Measurements from ENCODE around the gene DOCK4.
"Not testable (repeated sequence)": the region's sequence is repeated elsewhere in the genome, so short reads cannot be mapped to it uniquely, and the experiment has no call there.

Gene DOCK4

DNA sequence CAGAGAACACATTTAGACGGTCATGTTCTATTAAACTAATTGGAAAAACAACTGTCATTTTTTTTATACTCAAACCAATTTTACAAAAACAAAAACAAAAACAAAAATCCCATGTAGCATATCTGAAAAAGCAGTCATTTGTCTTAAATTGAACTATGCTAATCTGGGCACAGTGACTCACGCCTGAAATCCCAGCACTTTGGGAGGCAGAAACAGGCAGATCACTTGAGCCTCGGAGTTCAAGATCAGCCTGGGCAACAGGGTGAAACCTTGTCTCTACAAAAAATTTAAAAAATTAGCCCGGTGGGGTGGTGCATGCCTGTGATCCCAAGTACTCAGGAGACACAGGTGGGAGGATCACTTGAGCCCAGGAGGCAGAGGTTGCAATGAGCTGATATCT is 253.4 kb downstream of the DOCK4 start:
- intact Hi-C loops (cut with micrococcal nuclease), result no loop called here

DNA sequence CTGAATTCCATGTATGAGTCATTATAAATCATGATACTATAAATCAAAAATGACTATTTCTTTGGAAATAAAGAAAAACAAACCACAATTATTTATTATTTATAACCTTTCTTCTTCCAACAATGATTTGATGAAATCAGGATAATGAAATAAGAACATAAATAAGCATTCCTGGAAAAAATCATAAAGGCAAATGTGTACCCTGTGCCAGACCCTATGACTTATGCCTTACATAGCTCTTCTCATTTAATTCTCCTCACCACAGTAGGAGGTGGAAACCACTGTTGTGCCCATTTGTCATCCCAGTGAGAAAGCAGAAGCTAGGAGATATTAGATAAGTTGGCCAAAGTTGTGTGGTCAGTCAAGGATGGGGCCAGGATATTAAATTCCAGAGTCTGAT is 255.1 kb downstream of the DOCK4 start:
- Mint-ChIP-seq H3K9me3 (no peaks in the 10 kb centered on the region), H3K4me3 (no peak overlapping the region), H3K27me3 (no peaks in the 10 kb centered on the region), H3K4me1 (ENCODE audit: low read depth) (peaks cover 12% of the 10 kb centered on the region), H3K27ac (no peak overlapping the region), H3K36me3 (ENCODE audit: low read depth) (peaks cover 12% of the 10 kb centered on the region)
- intact Hi-C loops (cut with micrococcal nuclease), result no loop called here

More for the DNA sequence above, 253.4 kb downstream of the DOCK4 start:
- Mint-ChIP-seq H3K4me1 (ENCODE audit: low read depth) (peaks cover 12% of the 10 kb centered on the region), H3K9me3 (no peaks in the 10 kb centered on the region), H3K4me3 (no peak overlapping the region), H3K27me3 (no peaks in the 10 kb centered on the region), H3K36me3 (ENCODE audit: low read depth) (peaks cover 12% of the 10 kb centered on the region), H3K27ac (no peak overlapping the region)

DNA sequence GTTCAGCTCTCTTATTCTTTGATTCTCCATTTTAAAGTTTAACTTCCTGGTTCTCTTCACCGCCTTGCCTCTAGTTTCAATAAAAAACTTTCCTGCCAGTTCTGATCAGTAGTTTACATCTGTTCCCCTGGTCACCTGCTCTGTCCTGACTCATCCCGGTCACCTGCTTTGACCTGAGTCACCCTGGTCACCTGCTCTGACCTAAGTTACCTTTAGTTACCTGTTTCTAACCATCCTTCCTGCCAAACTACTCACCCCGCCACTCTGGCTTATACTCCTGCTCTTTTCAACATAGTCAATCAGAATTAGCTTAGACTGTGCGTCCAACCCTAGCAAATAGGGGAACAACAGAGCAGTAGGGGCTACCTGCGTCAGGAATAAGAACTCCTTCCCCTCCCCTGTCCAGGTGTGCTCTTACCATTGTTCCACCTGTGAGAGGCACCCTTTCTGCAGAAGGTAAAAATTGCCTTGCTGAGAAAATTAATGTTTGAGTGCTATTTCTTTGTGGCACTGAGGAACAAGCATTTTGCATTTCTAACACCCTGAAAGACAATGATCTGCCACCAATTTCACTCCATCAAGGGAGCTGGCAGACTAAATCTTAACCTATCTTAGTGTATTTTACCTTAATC is 263.6 kb downstream of the DOCK4 start:
- intact Hi-C loops (cut with micrococcal nuclease), result no loop called here
- no peaks in the 10 kb centered on the region for H3K27me3 Mint-ChIP-seq
- H3K36me3 Mint-ChIP-seq (ENCODE audit: low read depth), result peaks cover 62% of the 10 kb centered on the region
- H3K27ac Mint-ChIP-seq, result no peak overlapping the region
- no peaks in the 10 kb centered on the region for H3K4me1 Mint-ChIP-seq (ENCODE audit: low read depth)
- peaks cover 22% of the 10 kb centered on the region for H3K9me3 Mint-ChIP-seq
- H3K4me3 Mint-ChIP-seq, result no peak overlapping the region

DNA sequence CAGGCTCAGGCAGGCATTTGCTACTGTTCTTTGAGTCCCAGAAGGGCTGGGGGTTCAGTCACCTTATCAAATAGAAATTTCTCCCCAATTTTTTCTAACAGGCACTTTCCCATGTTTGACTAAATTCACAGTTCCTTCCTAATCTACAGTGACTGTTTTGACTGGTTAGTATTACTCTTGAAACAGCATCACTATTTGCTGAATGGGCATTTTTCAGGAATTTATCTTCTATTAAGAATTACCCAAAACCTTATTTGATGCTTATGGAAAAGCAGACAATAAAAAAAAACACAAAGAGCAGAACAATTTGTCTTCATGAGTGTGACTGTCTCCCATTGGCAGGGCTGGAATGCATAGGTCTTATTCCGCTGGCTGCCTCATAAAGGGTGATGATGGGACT is 269.0 kb downstream of the DOCK4 start:
- peaks cover 12% of the 10 kb centered on the region for H3K9me3 Mint-ChIP-seq
- no peak overlapping the region for H3K27ac Mint-ChIP-seq
- no peaks in the 10 kb centered on the region for H3K27me3 Mint-ChIP-seq
- peaks cover 70% of the 10 kb centered on the region for H3K36me3 Mint-ChIP-seq (ENCODE audit: low read depth)
- H3K4me1 Mint-ChIP-seq (ENCODE audit: low read depth), result no peaks in the 10 kb centered on the region
- H3K4me3 Mint-ChIP-seq, result no peak overlapping the region
- intact Hi-C loops (cut with micrococcal nuclease), result no loop called here

DNA sequence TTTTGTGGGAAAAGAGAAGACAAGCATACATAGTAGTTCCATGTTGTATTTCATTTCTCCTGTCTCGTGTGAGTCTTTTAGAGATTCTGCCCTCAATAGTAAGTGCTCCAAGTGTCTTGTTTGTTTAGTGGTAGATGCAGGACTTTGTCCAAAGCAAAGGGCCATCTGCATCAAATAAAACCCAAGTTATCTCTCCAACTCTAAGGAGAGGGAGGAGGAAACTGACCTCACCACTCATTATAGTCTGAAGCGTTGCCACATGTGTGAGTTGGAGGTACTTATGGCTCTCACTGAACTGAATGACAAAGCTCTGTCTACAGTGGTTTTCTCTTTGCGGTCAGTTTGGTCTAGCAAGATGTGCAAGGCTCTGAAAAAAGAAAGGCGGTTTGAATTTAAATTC is 272.6 kb downstream of the DOCK4 start:
- H3K9me3 Mint-ChIP-seq, result no peaks in the 10 kb centered on the region
- H3K4me1 Mint-ChIP-seq (ENCODE audit: low read depth), result no peaks in the 10 kb centered on the region
- H3K4me3 Mint-ChIP-seq, result no peak overlapping the region
- H3K27me3 Mint-ChIP-seq, result no peaks in the 10 kb centered on the region
- H3K36me3 Mint-ChIP-seq (ENCODE audit: low read depth), result peaks cover 54% of the 10 kb centered on the region
- intact Hi-C loops (cut with micrococcal nuclease), result no loop called here
- H3K27ac Mint-ChIP-seq, result no peak overlapping the region

DNA sequence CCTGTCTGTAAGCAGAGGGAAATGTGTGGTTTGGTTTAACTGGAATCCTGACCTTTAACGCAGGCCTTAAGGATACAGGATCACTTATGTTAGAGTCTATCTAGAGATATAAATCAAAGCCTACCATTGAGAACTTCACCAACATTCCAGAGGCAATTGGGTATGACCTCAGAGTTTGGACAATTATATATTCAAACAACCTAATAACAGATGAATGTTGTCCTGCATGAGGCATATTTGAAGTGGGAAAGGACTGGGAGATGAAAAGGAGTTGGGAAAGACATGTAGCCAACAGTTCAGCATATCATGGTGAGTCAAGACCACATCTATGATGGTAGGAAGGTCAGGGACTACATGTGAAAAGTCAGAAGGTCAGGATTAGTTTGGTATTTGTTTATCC is 274.2 kb downstream of the DOCK4 start:
- no peak overlapping the region for H3K4me3 Mint-ChIP-seq
- H3K4me1 Mint-ChIP-seq (ENCODE audit: low read depth), result no peaks in the 10 kb centered on the region
- intact Hi-C loops (cut with micrococcal nuclease), result no loop called here
- peaks cover 41% of the 10 kb centered on the region for H3K36me3 Mint-ChIP-seq (ENCODE audit: low read depth)
- H3K27ac Mint-ChIP-seq, result no peak overlapping the region
- H3K9me3 Mint-ChIP-seq, result no peaks in the 10 kb centered on the region
- H3K27me3 Mint-ChIP-seq, result no peaks in the 10 kb centered on the region

DNA sequence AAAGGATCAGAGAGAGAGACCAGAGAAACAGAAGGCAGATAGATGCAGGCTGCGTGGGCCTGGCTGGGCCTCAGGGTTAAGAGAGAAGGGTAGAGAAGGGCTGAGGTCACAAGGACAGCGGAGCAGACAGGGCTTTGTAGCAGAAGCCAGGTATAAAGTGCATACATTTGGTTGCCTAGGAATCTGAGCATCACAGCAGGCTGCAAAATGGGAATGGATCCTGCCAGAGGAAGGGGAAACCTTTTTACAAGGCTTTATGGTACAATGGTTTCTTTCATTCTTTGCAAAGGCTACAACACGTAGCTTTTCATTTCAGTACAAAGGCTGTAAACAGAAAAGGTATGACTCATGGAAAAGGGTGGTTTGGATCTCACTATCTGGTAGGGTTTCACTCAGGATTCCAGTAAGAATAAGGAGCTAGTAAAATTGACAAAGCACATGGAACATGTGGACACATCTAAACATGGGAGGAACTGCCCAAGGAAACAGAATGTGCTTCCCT is 275.1 kb downstream of the DOCK4 start:
- no peaks in the 10 kb centered on the region for H3K27me3 Mint-ChIP-seq
- no peaks in the 10 kb centered on the region for H3K4me1 Mint-ChIP-seq (ENCODE audit: low read depth)
- H3K36me3 Mint-ChIP-seq (ENCODE audit: low read depth), result peaks cover 36% of the 10 kb centered on the region
- H3K9me3 Mint-ChIP-seq, result no peaks in the 10 kb centered on the region
- no peak overlapping the region for H3K27ac Mint-ChIP-seq
- intact Hi-C loops (cut with micrococcal nuclease), result no loop called here
- H3K4me3 Mint-ChIP-seq, result no peak overlapping the region

DNA sequence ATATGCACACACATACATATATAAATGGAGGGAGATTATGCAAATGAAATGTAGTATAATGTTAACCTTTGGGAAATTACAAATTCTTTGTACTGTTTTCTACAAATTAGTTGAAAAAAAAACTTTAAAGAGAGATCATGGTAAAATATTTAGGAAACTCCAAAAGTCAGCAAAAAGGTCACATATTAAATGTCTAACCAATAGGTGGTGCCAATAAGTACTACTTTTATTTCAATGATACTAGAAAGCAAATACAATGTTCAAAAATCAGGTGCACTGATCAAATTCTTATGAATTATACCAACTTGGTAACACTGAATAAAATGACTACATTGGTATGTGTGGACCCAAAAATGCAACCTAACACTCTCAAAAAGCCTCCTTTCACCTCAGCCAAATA is 276.9 kb downstream of the DOCK4 start:
- H3K36me3 Mint-ChIP-seq (ENCODE audit: low read depth), result peaks cover 30% of the 10 kb centered on the region
- intact Hi-C loops (cut with micrococcal nuclease), result no loop called here
- no peaks in the 10 kb centered on the region for H3K4me1 Mint-ChIP-seq (ENCODE audit: low read depth)
- no peak overlapping the region for H3K4me3 Mint-ChIP-seq
- H3K27ac Mint-ChIP-seq, result no peak overlapping the region
- H3K9me3 Mint-ChIP-seq, result no peaks in the 10 kb centered on the region
- H3K27me3 Mint-ChIP-seq, result no peaks in the 10 kb centered on the region

DNA sequence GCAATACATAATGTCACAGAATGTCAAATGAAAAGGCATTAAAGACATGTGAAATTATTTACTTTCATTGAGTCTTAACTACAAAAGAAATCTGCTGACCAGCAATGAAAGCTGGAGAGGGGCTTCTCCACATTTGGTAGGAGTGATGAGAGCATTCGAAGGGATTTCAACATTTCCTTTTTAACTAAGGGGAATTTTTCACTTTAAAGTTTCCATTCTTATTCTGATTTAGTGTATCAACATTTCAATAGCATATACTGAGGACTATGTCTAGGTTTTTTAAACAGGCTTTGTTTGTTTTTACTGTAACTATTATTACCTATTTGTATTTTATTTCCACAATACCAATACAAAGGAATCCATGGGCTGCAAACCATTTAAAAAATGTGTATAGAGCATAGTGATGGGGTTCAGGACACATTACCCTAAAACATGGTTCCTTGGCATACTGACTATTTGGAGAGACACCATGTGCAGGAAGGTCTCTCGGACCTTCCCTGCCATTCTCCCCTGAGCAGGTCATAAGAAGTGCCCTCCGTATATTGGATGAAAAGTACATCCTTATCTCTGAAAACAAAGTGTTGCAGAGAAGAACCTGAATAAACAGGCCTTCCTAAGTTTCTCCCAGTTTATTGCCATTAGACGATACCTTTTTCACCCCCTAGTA is 278.7 kb downstream of the DOCK4 start:
- intact Hi-C loops (cut with micrococcal nuclease), result no loop called here
- peaks cover 21% of the 10 kb centered on the region for H3K36me3 Mint-ChIP-seq (ENCODE audit: low read depth)

DNA sequence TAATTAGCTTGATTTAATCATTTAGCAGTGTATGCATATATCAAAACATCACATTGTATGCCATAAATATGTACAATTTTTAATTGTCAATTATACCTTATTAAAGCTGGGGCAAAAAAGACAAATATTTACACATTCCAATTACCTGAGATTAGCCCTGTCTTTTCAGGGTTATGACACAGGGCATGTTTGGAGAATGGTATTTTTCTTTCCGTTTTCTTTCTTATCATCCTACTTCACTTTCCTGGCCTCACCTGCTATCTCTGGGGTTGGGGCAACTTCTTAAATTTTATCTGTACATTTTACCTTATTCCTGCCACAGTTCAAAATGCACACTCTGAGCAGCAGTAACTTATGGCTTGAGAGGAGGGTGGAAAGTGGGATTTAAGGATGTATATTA is 285.9 kb downstream of the DOCK4 start:
- Mint-ChIP-seq H3K36me3 (ENCODE audit: low read depth) (peaks cover 11% of the 10 kb centered on the region), H3K4me3 (no peak overlapping the region), H3K27me3 (no peaks in the 10 kb centered on the region), H3K4me1 (ENCODE audit: low read depth) (peaks cover 5% of the 10 kb centered on the region), H3K27ac (no peak overlapping the region), H3K9me3 (no peaks in the 10 kb centered on the region)
- intact Hi-C loops (cut with micrococcal nuclease), result no loop called here

More for the DNA sequence above, 278.7 kb downstream of the DOCK4 start:
- H3K27me3 Mint-ChIP-seq, result no peaks in the 10 kb centered on the region
- H3K4me1 Mint-ChIP-seq (ENCODE audit: low read depth), result no peaks in the 10 kb centered on the region
- no peaks in the 10 kb centered on the region for H3K9me3 Mint-ChIP-seq
- no peak overlapping the region for H3K27ac Mint-ChIP-seq
- H3K4me3 Mint-ChIP-seq, result no peak overlapping the region

DNA sequence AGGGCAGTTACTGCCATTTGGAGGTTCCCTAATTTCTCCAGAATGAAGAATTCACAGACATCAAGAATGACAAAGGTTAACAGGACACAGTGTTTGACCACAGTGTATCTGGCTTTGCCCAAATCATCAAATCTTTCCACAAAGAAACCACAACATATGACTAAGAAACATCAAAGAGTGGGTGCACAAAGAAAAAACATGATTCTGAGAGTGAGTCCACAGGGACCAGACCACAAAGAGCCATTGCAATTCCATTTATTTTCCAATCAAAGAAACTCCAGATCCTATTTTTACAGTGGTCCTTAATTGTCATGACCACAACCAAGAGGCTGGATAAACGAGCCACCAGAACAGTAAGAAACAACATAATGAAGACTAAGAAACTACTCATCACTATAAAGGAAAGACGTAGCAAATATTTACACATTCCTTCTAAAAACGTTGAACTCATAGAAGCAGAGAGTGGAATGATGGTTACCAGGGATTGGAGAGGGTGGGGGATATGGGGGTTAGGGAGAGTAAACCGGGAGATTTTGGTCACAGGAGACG is 286.5 kb downstream of the DOCK4 start:
- peaks cover 5% of the 10 kb centered on the region for H3K4me1 Mint-ChIP-seq (ENCODE audit: low read depth)
- H3K4me3 Mint-ChIP-seq, result no peak overlapping the region
- H3K9me3 Mint-ChIP-seq, result no peaks in the 10 kb centered on the region
- H3K27ac Mint-ChIP-seq, result no peak overlapping the region
- peaks cover 11% of the 10 kb centered on the region for H3K36me3 Mint-ChIP-seq (ENCODE audit: low read depth)
- H3K27me3 Mint-ChIP-seq, result no peaks in the 10 kb centered on the region
- intact Hi-C loops (cut with micrococcal nuclease), result no loop called here

DNA sequence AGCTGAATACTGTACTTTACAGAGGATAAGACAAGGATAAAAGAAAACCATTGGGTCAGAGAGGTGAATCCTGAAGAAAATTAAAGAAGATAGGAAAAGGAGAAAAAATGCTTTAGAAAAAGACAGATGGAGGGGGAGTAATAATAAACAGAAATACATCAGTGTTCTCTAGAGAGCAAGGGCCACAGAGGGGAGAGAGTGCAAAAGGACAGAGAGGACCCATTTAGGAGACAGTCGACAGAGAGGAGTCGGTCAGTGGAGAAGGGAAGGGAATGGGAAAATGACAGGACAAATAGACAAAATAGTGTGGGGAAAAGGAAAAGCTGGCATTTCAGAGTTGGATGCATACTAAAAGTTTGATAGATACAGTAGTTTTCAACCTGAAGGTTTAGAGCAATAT is 287.0 kb downstream of the DOCK4 start:
- Mint-ChIP-seq H3K4me1 (ENCODE audit: low read depth) (peaks cover 11% of the 10 kb centered on the region), H3K27ac (no peak overlapping the region), H3K36me3 (ENCODE audit: low read depth) (peaks cover 17% of the 10 kb centered on the region), H3K27me3 (no peaks in the 10 kb centered on the region), H3K4me3 (no peak overlapping the region), H3K9me3 (no peaks in the 10 kb centered on the region)
- intact Hi-C loops (cut with micrococcal nuclease), result no loop called here

DNA sequence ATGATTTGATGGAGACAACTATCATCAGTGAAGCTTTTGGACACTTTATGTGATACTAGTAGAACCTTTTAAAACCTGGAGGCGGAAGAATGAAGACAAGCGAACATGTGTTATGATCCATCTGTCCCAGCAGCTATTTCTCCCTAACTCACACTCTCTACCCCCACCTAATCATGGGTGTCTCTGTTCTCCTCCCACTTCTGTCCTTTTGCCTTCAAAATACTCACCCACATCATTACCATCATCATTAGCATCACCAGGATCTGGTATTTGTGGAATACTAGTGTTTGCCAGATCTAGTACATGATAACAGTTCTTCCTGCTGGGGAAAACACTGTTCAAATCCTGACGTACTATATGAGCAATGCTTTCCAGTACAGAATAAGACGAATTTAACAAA is 287.7 kb downstream of the DOCK4 start:
- Mint-ChIP-seq H3K36me3 (ENCODE audit: low read depth) (peaks cover 23% of the 10 kb centered on the region), H3K4me3 (no peak overlapping the region), H3K4me1 (ENCODE audit: low read depth) (peaks cover 14% of the 10 kb centered on the region), H3K27me3 (no peaks in the 10 kb centered on the region), H3K9me3 (no peaks in the 10 kb centered on the region), H3K27ac (no peak overlapping the region)
- intact Hi-C loops (cut with micrococcal nuclease), result no loop called here

DNA sequence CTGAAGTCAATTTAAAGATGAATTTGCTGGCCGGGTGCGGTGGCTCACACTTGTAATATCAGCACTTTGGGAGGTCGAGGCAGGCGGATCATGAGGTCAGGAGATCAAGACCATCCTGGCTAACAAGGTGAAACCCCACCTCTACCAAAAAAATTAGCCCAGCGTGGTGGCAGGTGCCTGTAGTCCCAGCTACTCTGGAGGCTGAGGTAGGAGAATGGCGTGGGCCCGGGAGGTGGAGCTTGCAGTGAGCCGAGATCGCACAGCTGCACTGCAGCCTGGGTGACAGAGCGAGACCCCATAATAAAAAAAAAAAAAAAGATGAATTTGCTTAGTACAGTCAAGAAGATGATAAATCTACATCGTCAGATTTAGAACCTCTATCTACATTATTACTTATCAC is 288.8 kb downstream of the DOCK4 start:
- intact Hi-C loops (cut with micrococcal nuclease); H3K27ac Mint-ChIP-seq; H3K9me3 Mint-ChIP-seq; H3K27me3 Mint-ChIP-seq; H3K4me3 Mint-ChIP-seq: not testable (repeated sequence)
- H3K36me3 Mint-ChIP-seq (ENCODE audit: low read depth), result peaks cover 26% of the 10 kb centered on the region
- peaks cover 14% of the 10 kb centered on the region for H3K4me1 Mint-ChIP-seq (ENCODE audit: low read depth)
